ENCODE data around the gene GABBR2. TPM values are rescaled to one million over a fixed set of nuclear protein-coding genes. Genes with fewer than 3 reads are reported as not detected.

Gene GABBR2
- total RNA-seq, 4 donors from 2014 or later, result under 0.01 to 0.62 TPM; not detected in 2

GRCh38 chr9:98747476-98747875, 38.7 kb upstream of the GABBR2 start:
- no peaks in the 10 kb centered on the region for H3K36me3 ChIP-seq
- TF ChIP-seq, protein P1, sequence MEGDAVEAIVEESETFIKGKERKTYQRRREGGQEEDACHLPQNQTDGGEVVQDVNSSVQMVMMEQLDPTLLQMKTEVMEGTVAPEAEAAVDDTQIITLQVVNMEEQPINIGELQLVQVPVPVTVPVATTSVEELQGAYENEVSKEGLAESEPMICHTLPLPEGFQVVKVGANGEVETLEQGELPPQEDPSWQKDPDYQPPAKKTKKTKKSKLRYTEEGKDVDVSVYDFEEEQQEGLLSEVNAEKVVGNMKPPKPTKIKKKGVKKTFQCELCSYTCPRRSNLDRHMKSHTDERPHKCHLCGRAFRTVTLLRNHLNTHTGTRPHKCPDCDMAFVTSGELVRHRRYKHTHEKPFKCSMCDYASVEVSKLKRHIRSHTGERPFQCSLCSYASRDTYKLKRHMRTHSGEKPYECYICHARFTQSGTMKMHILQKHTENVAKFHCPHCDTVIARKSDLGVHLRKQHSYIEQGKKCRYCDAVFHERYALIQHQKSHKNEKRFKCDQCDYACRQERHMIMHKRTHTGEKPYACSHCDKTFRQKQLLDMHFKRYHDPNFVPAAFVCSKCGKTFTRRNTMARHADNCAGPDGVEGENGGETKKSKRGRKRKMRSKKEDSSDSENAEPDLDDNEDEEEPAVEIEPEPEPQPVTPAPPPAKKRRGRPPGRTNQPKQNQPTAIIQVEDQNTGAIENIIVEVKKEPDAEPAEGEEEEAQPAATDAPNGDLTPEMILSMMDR (IDR thresholded peaks at IDR 0.05), result no peak
- no peak for TF ChIP-seq POLR2A (IDR thresholded peaks at IDR 0.05)
- H3K4me1 ChIP-seq, result no peaks in the 10 kb centered on the region
- no peaks in the 10 kb centered on the region for H3K9me3 ChIP-seq
- no peak overlapping the region for H3K27ac ChIP-seq
- H3K4me3 ChIP-seq, result no peak overlapping the region
- intact Hi-C loops (cut with DNase I; ENCODE audit: low total_unique reads), result no loop called here
- no peak for DNase-seq
- H3K27me3 ChIP-seq, result no peaks in the 10 kb centered on the region

GRCh38 chr9:98745470-98745869, 36.7 kb upstream of the GABBR2 start:
- no peak for DNase-seq
- Histone ChIP-seq H3K36me3 (no peaks in the 10 kb centered on the region), H3K4me1 (no peaks in the 10 kb centered on the region), H3K4me3 (no peak overlapping the region), H3K27me3 (no peaks in the 10 kb centered on the region), H3K9me3 (no peaks in the 10 kb centered on the region), H3K27ac (no peak overlapping the region)
- intact Hi-C loops (cut with DNase I; ENCODE audit: low total_unique reads), result no loop called here
- TF ChIP-seq, protein P1 (IDR thresholded peaks at IDR 0.05), result no peak
- no peak for TF ChIP-seq POLR2A (IDR thresholded peaks at IDR 0.05)

GRCh38 chr9:98743818-98744611, 35.3 kb upstream of the GABBR2 start:
- no peaks in the 10 kb centered on the region for H3K36me3 ChIP-seq
- H3K27ac ChIP-seq, result no peak overlapping the region
- DNase-seq, result no peak
- no peaks in the 10 kb centered on the region for H3K9me3 ChIP-seq
- no peaks in the 10 kb centered on the region for H3K27me3 ChIP-seq
- H3K4me1 ChIP-seq, result no peaks in the 10 kb centered on the region
- TF ChIP-seq, protein P1 (IDR thresholded peaks at IDR 0.05), result no peak
- intact Hi-C loops (cut with DNase I; ENCODE audit: low total_unique reads), result no loop called here
- H3K4me3 ChIP-seq, result no peak overlapping the region

- DNase-seq, result no peak
- intact Hi-C loops (cut with DNase I; ENCODE audit: low total_unique reads), result no loop called here
- Histone ChIP-seq H3K27me3 (no peaks in the 10 kb centered on the region), H3K9me3 (no peaks in the 10 kb centered on the region), H3K4me1 (no peaks in the 10 kb centered on the region), H3K36me3 (no peaks in the 10 kb centered on the region), H3K4me3 (no peak overlapping the region), H3K27ac (no peak overlapping the region)
- TF ChIP-seq, protein P1 (IDR thresholded peaks at IDR 0.05), result no peak
- no peak for TF ChIP-seq POLR2A (IDR thresholded peaks at IDR 0.05)
Observed at GRCh38 chr9:98743329-98743728, 34.6 kb upstream of the GABBR2 start.

GRCh38 chr9:98742325-98743280, 33.9 kb upstream of the GABBR2 start:
- no peak for DNase-seq
- no peak for TF ChIP-seq POLR2A (IDR thresholded peaks at IDR 0.05)
- TF ChIP-seq, protein P1 (IDR thresholded peaks at IDR 0.05), result no peak
- intact Hi-C loops (cut with DNase I; ENCODE audit: low total_unique reads), result no loop called here
- Histone ChIP-seq H3K4me3 (no peak overlapping the region), H3K9me3 (no peaks in the 10 kb centered on the region), H3K4me1 (no peaks in the 10 kb centered on the region), H3K36me3 (no peaks in the 10 kb centered on the region), H3K27ac (no peak overlapping the region), H3K27me3 (no peaks in the 10 kb centered on the region)

Measured in uterus (tissue), 4 donors.